Ovary (tissue), 3 donors: ENCODE measurements around the gene MAP7.

Experiments used
- CTCF ChIP-seq, 3 donors: fragments of 450-650 bp in 2 of 3; fragments of 200-600 bp in 1 of 3; IDR thresholded peaks; one replicate each; pipeline versions ENCODE4 v1.5.1 to v1.8.0; 2016 to 2022; ENCODE audit warnings: antibody characterized with exemption in 3 of 3, mild to moderate bottlenecking in 1 of 3
- EP300 ChIP-seq: sonication (generic); formaldehyde crosslinking; IDR thresholded peaks from one replicate; pipeline ENCODE4 v1.6.1; 2017; ENCODE audit warnings: antibody characterized with exemption
- POLR2A ChIP-seq: fragments of 450-650 bp; IDR thresholded peaks from one replicate; pipeline ENCODE4 v1.6.1; 2017; ENCODE audit warnings: antibody characterized with exemption, mild to moderate bottlenecking, moderate library complexity
- donor health status: DM: no; HTN: no; CAD: no.

- no peak for TF ChIP-seq CTCF (IDR thresholded peaks at IDR 0.05)
- no peak for TF ChIP-seq EP300
- TF ChIP-seq POLR2A = no peak
These were observed 86.1 kb downstream of the MAP7 start for GRCh38 chr6:136464148-136464547.
